CD4-positive, alpha-beta T cell treated with Interleukin-4 for 1 hour (primary cell): ENCODE data around the gene RABGAP1L.
"Not testable (repeated sequence)": the region's sequence is repeated elsewhere in the genome, so short reads cannot be mapped to it uniquely, and the experiment has no call there.

Experiments
- DNase-seq, 2 donors: peaks; one replicate each; pipeline ENCODE4 v3.0.0-alpha.2; 2020 to 2022

Gene RABGAP1L

DNA sequence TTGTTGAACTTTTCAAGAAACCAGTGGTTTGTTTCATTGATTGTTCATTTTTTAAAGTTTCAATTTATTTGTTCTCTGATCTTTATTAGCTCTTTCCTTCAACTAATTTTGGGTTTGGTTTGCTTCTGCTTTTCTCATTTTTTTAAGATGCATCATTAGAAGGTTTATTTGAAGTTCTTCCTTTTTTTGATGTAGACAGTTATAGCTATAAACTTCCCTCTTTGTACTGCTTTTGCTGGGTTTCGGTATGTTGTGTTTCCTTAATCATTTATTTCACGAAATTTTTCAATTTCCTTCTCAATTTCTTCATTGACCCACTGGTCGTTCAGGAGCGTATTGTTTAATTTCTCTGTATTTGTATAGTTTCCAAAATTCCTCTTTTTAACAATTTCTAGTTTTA lies 155.1 kb downstream of the RABGAP1L start:
- DNase-seq = no peak

DNA sequence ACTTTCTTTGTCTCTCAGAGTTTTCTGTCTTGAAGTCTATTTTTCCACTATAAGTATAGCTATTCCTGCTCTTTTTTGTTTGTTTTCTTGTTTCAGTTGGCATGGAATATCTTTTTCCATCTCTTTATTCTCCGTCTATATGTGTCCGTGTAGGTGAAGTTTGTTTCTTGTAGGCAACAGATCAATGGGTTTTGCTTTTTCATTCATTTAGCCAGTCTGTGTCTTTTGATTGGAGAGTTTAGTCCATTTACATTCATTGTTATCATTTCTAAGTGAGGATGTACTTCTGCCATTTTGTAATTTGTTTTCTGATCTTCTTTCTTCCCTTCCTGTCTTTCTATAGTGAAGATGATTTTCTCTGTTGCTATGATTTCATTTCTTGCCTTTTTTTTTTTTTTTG lies 155.9 kb downstream of the RABGAP1L start:
- DNase-seq = no peak

DNA sequence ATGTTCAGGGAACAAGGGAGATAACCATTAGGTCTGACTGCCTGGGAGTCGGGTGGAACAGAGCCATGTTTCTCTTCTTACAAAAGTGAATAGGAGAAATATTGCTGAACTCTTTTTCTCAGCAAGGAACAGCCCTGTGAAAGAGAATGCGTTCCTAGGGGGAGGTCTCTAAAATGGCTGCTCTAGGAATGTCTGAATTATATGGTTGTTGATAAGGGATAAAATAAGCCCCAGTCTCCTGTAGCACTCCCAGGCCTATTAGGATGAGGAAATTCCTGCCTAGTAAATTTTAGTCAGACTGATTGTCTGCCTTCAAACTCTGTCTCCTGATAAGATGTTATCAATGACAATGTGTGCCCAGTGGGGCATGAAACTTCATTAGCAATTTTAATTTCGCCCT lies 161.6 kb downstream of the RABGAP1L start:
- not testable (repeated sequence) for DNase-seq

DNA sequence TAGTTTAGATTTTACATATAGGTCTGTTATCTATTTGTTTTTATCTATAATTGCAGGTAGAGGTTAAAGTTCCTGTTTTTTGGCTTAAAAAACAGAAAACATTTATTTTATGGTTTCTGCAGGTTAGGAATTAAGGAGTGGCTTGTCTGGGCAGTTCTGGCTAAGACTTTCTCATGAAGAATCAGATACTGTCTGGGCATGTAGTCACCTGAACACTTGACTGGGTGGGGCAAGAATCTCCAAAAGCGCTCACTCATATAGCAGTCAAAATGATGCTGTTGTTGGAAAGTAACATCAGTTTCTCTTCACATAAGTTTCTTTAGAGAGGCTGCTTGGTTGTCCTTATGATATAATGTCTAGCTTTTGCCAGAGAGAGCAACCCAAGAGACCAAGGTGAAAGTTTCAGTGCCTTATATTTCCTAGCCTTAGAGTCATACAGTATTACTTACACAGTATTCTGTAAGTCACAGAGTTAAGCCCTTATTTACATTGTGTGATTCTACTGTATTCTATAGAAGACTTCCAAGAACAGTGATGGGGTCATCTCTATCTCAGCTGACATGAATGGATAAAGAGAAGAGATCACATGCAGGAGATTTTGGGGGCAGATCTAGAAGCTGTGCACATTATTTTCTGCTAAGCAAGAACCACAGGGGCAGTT lies 163.0 kb downstream of the RABGAP1L start:
- no peak for DNase-seq

DNA sequence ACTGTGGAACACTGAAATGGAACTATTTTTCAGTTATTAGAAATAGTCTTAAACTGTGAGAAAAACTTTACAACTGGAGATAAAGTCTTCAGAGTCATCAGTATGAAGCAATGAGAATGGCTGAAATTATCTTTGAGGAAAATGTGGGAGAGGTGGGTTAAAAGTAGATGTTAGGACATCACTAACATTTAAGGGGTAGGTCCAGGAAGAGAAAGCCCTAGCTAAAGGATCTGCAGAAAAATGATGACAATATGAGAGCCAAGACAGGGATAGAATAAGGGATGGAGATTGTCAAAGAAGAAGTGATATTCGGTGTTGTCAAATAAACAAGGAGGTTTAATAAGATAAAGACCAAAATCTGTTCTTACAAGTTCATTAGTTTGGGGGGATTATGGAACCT lies 165.2 kb downstream of the RABGAP1L start:
- DNase-seq = no peak

DNA sequence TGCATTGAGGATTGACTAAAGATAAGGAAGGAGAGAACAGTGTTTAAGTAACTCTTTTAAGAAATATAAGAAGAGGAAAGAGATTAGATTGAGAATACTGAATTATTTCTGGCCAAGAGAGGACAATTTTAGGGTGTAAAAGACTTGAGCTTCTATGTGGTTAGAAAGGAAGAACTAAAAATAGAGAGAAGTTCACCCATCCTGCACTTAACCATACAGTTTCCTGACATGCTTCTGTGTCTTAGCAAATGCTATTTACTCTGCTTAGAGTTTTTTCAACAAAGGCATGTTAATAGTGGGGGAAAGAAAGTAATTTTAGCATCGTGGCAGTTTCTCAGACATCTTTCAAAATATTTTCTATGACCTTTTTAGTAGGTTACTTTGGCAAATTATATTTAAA lies 165.6 kb downstream of the RABGAP1L start:
- DNase-seq = no peak

DNA sequence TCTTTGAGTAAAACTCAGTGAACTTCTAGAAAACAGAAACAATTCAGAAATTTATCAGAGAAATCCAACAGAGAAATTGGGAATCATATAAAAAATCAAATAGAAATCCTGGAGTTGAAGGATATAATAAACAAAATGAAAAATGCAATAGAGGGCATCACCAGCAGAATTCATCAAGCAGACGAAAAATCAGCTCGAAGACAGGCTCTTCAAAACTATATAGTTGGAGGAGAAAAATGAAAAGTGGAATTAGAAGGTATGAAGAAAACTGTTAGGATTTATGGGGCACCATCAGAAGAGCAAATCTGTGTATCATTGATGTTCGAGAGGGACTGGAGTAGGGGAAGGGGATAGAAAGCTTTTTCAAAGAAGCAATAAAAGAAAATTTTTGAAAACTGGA lies 167.0 kb downstream of the RABGAP1L start:
- no peak for DNase-seq

DNA sequence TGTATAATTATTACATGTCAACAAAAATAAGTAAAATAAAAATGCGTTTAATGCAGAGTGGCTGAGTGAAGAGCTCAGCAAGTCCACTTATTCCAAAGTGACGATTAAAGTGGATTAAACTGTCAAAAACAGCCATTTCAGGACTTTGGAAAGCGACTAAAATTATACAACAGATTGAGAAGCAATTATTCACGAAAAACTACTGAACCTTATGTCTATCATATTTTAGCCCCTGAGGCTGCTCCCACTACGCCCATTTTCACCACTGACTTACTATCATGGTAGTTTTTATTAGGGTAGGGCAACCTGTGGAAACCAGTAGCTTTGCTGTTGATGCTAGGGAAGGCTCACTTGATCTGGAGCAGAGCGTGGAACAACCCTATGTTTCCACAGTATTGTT lies 174.1 kb downstream of the RABGAP1L start:
- no peak for DNase-seq

DNA sequence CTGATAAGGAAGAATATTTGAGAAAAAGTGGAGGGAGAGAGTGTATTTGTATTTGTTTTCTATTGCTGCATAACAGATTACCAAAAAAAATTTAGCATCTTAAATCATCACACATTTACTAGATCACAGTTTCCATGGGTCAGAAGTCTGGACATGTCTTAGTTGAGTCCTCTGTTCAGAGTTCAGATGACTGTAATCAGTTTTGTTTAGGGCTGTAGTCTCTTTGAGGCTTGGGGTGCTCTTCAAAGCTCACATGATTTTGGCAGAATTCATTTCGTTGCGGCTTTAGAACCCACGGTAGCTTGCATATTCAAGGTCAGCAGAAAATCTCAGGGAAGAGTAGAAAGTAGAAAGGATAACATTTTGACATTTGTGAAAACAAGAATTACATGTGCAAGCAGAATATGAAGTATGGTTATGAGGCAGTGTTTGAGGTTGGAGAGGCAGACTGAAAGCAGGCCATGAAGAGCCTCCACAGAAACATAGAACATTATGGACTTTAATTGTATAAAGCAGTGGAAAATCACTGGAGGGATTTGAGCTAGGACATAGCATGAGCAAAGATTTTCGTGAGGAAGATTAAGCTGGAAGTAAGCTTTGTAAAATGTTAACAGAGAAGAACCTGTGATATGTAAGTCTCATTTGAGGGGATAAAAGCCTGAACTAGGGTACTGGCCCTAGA lies 177.8 kb downstream of the RABGAP1L start:
- no peak for DNase-seq

DNA sequence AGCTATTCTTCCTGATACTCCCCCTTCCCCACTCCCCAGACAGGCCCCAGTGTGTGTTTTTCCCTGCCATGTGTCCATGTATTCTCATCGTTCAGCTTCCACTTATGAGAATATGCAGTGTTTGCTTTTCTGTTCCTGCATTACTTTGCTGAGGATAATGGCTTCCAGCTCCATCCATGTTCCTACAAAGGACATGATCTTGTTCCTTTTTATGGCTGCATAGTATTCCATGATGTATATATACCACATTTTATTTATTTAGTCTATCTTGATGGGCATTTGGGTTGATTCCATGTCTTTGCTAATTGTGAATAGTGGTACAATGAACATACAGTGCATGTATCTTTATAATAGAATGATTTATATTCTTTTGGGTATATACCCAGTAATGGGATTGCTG lies 181.1 kb downstream of the RABGAP1L start:
- not testable (repeated sequence) for DNase-seq

DNA sequence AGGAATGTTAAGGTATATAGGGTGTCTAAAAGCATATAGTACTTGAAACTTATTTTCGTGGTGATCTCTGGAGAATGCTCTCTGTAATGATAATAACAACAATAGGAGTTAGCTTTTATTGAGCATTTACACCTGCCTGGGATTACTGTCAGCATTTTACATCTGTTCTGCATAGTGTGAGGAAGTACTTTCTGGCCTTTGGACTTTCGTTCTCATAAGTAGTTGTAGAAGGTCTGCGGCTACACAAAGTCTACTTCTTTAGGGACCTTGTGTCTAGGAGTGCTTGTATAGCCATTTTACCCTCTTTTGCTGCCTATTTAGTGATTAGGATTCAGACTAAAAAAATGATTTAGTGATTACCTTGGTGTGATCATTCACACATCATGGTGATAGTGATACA lies 184.8 kb downstream of the RABGAP1L start:
- no peak for DNase-seq

DNA sequence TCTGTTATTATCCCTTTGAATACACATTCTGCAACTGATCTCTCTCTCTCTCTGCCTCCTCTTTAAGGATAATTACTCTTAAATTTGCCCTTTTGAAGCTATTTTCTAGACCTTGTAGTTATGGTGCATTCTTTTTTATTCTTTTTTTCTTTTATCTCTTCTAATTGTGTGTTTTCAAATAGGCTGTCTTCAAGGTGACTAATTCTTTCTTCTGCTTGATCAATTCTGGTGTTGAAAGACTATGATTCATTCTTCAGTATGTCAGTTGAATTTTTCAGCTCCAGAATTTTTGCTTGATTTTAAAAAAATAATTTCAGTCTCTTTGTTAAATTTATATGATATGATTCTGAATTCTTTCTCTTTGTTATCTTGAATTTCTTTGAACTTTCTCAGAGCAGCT lies 192.8 kb downstream of the RABGAP1L start:
- no peak for DNase-seq

DNA sequence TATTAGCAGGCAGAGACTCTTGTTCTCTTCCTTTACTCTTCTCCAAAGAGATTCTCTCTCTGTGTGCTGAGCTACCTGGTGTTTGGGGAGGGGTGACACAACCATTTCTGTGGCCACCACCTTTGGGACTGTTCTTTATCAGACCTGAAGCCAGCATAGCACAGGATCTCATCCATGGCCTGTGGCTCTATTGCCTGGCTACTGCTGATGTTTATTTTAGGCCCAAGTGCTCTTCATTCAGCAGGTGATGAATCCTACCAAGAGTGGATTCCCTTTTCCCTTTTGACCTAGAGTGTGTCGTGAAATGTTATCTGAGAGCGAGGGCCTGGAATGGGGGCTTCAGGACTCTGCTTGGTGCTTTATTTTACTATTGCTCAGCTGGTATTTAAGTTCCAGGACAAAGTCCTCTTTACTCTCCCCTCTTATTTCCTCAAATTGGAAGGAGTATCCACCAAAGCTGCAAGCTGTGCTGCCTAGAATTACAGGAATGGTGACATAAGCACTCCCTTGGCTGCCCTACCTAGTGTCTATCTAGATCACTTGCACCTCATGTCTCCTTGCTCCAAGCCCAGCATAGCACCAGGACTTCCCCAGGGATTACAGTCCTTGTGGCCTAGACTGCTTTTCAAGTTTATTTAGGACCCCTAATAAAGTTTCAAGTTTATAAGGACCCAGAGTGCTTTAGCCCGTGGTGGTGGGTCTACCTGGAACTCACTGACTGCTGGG lies 193.7 kb downstream of the RABGAP1L start:
- no peak for DNase-seq

DNA sequence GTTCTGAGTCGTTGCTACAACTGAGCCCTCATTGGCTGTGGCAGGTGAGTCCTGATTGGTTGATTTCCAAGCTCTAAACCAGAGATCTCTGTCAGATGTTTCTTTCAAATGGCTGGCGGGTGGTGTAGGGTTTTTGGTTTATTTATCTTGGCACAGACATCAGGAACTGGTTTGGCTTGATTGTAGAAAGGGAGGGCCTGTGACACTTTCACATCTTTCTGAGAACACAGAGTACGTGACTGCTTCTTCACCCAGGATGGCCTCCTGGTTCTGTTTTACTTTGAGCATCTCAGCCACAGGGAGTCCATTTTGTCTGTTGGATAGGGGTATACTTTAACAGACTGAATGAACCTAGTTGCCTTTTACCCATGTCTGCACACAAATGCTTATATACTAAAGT lies 199.0 kb downstream of the RABGAP1L start:
- DNase-seq = no peak

DNA sequence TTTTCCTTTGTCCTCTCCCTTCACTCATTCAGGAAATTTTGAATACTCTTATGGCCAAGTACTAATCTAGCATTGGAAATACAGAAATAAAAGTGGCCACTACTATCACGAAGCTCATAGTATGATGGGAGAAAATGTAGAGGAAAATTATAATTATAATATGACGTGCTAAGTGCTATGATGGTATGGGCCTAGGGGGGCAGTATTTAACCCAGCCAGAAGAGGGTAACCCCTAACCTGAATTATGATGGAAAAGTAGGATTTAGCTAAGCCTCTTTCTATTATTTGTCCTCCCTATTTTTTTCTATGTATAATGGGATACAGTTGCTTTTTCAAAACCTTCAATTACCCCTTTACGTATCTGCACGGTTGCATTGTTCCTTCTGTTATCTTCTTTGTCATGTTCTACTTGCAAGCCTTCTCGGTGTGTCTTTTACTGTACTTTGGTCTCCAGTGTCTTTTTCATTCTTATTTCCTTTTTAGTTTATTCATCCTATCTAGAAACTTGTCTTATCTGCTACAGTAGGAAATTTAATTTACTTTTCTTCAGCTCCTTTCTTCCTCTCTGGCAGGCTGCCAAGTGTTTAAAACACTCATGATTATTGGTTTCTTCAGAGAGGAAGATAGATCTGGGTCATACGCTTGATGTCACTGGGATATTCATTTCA lies 199.6 kb downstream of the RABGAP1L start:
- no peak for DNase-seq

DNA sequence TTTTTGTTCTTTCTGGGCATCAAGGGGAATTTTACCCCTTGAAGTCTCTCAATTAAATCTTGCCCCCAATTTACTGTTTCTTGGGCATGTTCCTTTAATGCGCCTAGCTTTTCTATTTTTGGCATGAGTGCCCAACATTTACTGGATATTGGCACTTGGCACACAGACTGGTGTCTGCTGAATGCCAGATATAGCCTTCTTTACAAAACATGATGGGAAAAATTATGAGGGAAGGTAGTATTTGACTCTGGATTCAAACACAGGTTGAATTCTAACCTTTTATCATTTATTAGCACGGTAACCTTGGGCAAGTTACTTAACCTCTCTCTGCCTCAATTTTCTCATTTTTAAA lies 200.1 kb downstream of the RABGAP1L start:
- no peak for DNase-seq

DNA sequence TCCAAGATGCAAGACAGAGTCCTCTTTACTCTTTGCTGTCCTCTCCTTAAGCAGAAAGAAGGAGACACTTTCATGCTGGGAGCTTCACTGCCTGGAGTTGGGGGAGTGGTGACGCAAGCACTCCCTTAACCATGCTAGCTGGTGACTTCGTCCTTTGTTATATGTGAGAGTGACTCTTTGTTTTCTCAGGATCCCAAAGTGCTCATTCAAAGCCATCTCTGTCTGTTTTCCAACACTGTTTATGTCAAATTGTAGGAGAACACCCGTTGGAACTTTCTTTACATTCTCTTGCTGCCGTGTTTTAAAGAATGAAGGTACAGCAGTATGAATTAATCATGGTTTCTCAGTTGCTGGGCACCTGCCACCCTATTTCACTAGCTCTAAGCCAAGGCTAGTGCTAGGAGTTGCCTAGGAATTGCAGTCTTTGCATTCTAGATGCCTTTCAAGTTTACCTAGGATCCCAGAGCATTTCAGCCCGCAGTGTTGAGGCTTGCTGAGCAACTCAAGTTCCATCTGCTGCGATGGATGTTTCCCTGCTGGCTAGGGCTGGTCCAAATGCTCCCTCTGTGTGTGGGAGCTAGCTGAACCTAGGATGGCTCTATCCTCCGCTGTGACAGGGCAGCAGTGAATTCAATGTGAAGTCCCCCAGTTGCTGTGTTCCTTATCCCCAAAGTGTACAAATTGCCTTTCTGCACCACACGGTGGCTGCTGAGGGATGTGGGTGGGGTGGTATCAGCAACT lies 205.8 kb downstream of the RABGAP1L start:
- DNase-seq = no peak

DNA sequence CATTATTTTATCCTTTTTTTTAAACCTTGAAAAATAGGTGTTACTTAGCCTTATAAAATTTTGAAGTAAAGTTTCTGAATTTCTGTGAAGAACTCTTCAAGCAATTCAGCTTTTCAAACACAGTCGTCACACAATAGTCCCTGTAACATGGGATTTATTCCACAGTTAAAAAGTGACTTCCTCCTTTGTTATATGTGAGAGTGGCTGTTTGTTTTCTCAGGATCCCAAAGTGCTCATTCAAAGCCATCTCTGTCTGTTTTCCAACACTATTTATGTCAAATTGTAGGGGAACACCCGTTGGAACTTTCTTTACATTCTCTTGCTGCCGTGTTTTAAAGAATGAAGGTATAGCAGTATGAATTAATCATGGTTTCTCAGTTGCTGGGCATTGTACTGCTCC lies 207.6 kb downstream of the RABGAP1L start:
- no peak for DNase-seq

DNA sequence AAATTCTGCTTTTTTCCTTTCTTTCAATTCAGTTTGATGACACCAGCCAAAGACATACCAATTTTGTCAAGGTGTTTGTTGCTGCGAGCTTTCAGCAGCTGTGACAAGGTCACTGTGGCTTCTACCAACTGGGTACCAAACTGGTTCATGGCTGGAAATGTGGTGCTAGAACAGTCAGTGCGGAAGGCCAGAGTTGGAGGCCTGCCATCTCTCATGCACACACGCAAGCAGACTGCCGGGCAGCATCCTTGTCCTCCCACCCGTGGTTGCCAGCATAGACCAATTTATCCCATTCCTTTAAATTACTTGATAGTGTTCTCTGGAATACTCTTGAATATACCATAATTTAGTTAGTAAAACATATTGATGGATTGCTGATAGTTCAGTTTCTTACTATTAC lies 208.6 kb downstream of the RABGAP1L start:
- DNase-seq = no peak

DNA sequence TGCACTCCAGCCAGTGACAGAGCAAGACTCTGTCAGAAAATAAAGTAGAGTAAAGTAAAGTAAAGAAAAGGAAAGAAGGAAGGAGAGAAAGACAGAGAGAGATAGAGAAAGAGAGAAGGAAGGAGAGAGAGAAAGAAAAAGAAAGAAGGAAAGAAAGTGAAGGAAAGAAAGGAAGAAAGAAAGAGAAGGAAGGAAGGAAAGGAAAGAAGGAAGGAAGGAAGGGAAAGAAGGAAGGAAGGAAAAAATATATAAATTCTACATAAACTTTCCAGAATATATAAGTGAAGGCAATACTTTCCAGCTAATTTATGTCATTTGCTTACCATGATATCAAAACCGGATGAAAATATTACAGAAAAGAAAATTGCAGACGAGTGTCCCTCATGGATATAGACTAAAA lies 216.7 kb downstream of the RABGAP1L start:
- no peak for DNase-seq

DNA sequence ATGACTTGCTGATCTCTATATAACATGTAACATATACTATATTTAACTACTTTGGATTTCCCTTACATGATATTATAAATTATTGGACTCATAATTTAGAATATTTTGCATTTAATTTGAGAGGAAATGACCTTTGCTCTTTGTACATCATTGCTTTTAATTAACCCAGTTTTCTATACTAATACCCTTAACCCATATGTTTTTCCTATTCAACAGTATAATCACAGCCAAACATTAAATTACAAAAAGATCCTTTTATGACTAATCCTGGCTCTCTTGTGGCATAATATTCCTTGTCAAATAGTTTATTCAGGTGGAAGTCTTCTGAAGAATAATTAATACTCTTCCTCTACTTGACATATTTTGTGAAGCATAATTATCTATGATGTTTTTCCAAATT lies 232.4 kb downstream of the RABGAP1L start:
- DNase-seq = no peak

DNA sequence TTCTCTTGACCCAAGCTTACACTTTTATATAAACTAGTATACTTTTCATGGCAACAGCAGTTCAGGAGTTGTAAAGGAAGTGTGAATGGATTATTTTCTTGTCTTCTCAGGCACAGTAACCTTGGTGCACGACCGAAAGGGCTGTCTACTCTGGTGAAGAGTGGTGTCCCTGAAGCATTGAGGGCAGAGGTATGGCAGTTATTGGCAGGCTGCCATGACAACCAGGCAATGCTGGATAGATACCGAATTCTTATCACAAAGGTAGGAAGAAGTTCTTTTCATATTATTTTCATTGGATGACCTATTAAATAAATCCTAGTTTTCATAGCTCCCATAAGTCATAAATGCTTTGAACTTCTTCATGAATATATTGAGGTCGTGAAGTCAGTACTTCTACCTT lies 234.6 kb downstream of the RABGAP1L start:
- no peak for DNase-seq

DNA sequence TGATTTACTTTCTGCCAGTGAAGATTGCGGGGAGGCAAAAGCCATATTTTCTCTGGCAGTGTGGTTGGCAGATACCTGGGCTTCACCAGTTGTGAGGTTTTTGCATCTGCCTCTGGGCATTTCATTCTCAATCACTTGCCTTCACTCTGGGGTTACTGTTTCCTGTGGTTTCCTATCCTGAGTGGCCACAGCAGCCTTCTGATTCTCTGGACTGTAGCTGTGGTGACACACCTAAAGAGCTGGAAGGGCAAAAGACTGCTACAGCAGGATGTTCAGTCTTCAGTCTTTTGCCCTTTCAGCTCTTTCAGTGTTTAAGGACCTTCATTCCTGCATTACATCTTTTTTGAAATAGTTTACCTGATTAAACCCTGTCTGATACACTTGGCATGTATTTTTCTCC lies 237.9 kb downstream of the RABGAP1L start:
- no peak for DNase-seq
